Gastrocnemius medialis (tissue), 4 donors: ENCODE results near the gene MC4R.

Experiments used
- CTCF ChIP-seq, 5 experiments: fragments of 450-650 bp in 3 of 5; fragments of 200-600 bp in 2 of 5; sonication (generic) in 2 of 5; IDR thresholded peaks in 4 of 5; conservative IDR thresholded peaks in 1 of 5; 1 replicate in 4 of 5; 2 replicates in 1 of 5; pipeline ENCODE4 v1.5.1; 2016 to 2019; ENCODE audit warnings: antibody characterized with exemption in 5 of 5, mild to moderate bottlenecking in 3 of 5, moderate library complexity in 3 of 5
- POLR2A ChIP-seq, 2 donors: fragments of 450-650 bp; IDR thresholded peaks; one replicate each; pipeline ENCODE4 v1.6.1; 2017; ENCODE audit warnings: antibody characterized with exemption in 2 of 2, mild to moderate bottlenecking in 2 of 2, moderate library complexity in 2 of 2

- TF ChIP-seq POLR2A (IDR thresholded peaks at IDR 0.05) (no peak), CTCF (IDR thresholded peaks at IDR 0.05 in 4 of 5, conservative IDR thresholded peaks at IDR 0.05 in 1 of 5) (no peak)
Measured at GRCh38 chr18:60377778-60378469, 5.3 kb upstream of the MC4R start.
